H9 (cell line): Measurements from ENCODE around the gene SLC23A2. TPM values are rescaled to one million over a fixed set of nuclear protein-coding genes. Genes with fewer than 3 reads are reported as not detected.

Experiments used
- DNase-seq: peaks from one replicate; pipeline ENCODE4 v3.0.0-alpha.2; 2017
- H2AFZ ChIP-seq: one replicate; pipeline ENCODE4 v1.6.1; 2013; ENCODE audit warnings: mild to moderate bottlenecking, low read length, control low read depth, moderate library complexity
- H2AK5ac ChIP-seq: 2 replicates; pipeline ENCODE4 v1.6.1; 2013; ENCODE audit warnings: low read length, control low read depth, mixed read lengths; ENCODE audit not compliant: insufficient read length
- H2BK120ac ChIP-seq: one replicate; pipeline ENCODE4 v1.6.1; 2013; ENCODE audit warnings: low read depth, mild to moderate bottlenecking, low read length, control low read depth, inconsistent platforms; ENCODE audit not compliant: poor library complexity, severe bottlenecking
- H2BK12ac ChIP-seq: 2 replicates; pipeline ENCODE4 v1.6.1; 2013; ENCODE audit warnings: low read length, control low read depth, mixed read lengths, low read depth; ENCODE audit not compliant: insufficient read length
- H2BK15ac ChIP-seq: 2 replicates; pipeline ENCODE4 v1.6.1; 2013; ENCODE audit warnings: low read depth, low read length, control low read depth
- H2BK20ac ChIP-seq: one replicate; pipeline ENCODE4 v1.6.1; 2013; ENCODE audit warnings: low read depth, mild to moderate bottlenecking, low read length, control low read depth, inconsistent platforms; ENCODE audit not compliant: poor library complexity, severe bottlenecking
- H2BK5ac ChIP-seq: 2 replicates; pipeline ENCODE4 v1.6.1; 2013; ENCODE audit warnings: low read length, control low read depth, mixed read lengths; ENCODE audit not compliant: insufficient read length
- H3K14ac ChIP-seq: 2 replicates; pipeline ENCODE4 v1.6.1; 2013; ENCODE audit warnings: low read length, control low read depth; ENCODE audit not compliant: insufficient read depth
- H3K18ac ChIP-seq: 2 replicates; pipeline ENCODE4 v1.6.1; 2013; ENCODE audit warnings: low read depth, mild to moderate bottlenecking, mixed read lengths, low read length, control low read depth; ENCODE audit not compliant: insufficient read length
- H3K23ac ChIP-seq: 2 replicates; pipeline ENCODE4 v1.6.1; 2013; ENCODE audit warnings: low read length, control low read depth, mixed read lengths, low read depth; ENCODE audit not compliant: insufficient read length
- H3K23me2 ChIP-seq: 2 replicates; pipeline ENCODE4 v1.6.1; 2013; ENCODE audit warnings: low read depth, mild to moderate bottlenecking, mixed read lengths, low read length, control low read depth; ENCODE audit not compliant: insufficient read length, poor library complexity, severe bottlenecking
- H3K27ac ChIP-seq: 2 replicates; pipeline ENCODE4 v1.5.1; 2013; ENCODE audit warnings: low read length, control low read depth, mixed read lengths, low read depth; ENCODE audit not compliant: insufficient read length
- H3K27me3 ChIP-seq: 2 replicates; pipeline ENCODE4 v1.6.1; 2013; ENCODE audit warnings: low read length, control low read depth, inconsistent platforms; ENCODE audit not compliant: insufficient read depth
- H3K4ac ChIP-seq: 2 replicates; pipeline ENCODE4 v1.6.1; 2013; ENCODE audit warnings: low read depth, mild to moderate bottlenecking, control low read depth, inconsistent platforms, low read length, moderate library complexity
- H3K4me1 ChIP-seq: 2 replicates; pipeline ENCODE4 v1.6.1; 2013; ENCODE audit warnings: low read length, control low read depth, inconsistent platforms; ENCODE audit not compliant: insufficient read depth
- H3K4me2 ChIP-seq: 2 replicates; pipeline ENCODE4 v1.6.1; 2013; ENCODE audit warnings: low read length, control low read depth, mixed read lengths; ENCODE audit not compliant: insufficient read length, insufficient read depth
- H3K56ac ChIP-seq: 2 replicates; pipeline ENCODE4 v1.6.1; 2013; ENCODE audit warnings: low read depth, mild to moderate bottlenecking, mixed read lengths, low read length, control low read depth; ENCODE audit not compliant: insufficient read length
- H3K79me1 ChIP-seq: 2 replicates; pipeline ENCODE4 v1.6.1; 2013; ENCODE audit warnings: low read depth, mild to moderate bottlenecking, moderate library complexity, low read length, control low read depth, inconsistent platforms; ENCODE audit not compliant: insufficient read depth, poor library complexity, severe bottlenecking
- H3K79me2 ChIP-seq: 2 replicates; pipeline ENCODE4 v1.6.1; 2013; ENCODE audit warnings: low read length, control low read depth, inconsistent platforms; ENCODE audit not compliant: insufficient read depth
- H3K9ac ChIP-seq: 2 replicates; pipeline ENCODE4 v1.6.1; 2013; ENCODE audit warnings: low read length, control low read depth, mixed read lengths; ENCODE audit not compliant: insufficient read length; ENCODE audit errors: extremely low read depth
- H3K9me3 ChIP-seq: one replicate; pipeline ENCODE4 v1.6.1; 2013; ENCODE audit warnings: low read depth, low read length, inconsistent platforms; ENCODE audit not compliant: control insufficient read depth
- H3T11ph ChIP-seq: one replicate; pipeline ENCODE4 v1.6.1; 2013; ENCODE audit warnings: mild to moderate bottlenecking, low read length, control low read depth, inconsistent platforms
- H4K20me1 ChIP-seq: one replicate; pipeline ENCODE4 v1.6.1; 2013; ENCODE audit not compliant: control insufficient read depth, insufficient read length, insufficient read depth
- H4K5ac ChIP-seq: 2 replicates; pipeline ENCODE4 v1.6.1; 2013; ENCODE audit warnings: low read depth, mild to moderate bottlenecking, mixed read lengths, low read length, control low read depth; ENCODE audit not compliant: insufficient read length
- H4K8ac ChIP-seq: replicated peaks from 2 replicates; pipeline ENCODE4 v1.6.1; 2013; ENCODE audit warnings: low read length, control low read depth, mixed read lengths, low read depth; ENCODE audit not compliant: insufficient read length
- H4K91ac ChIP-seq: 2 replicates; pipeline ENCODE4 v1.6.1; 2013; ENCODE audit warnings: low read depth, mild to moderate bottlenecking, moderate library complexity, mixed read lengths, low read length, control low read depth; ENCODE audit not compliant: insufficient read length
- H3K27ac Mint-ChIP-seq, 3 experiments: 2 replicates in 2 of 3; 3 replicates in 1 of 3; pipeline ENCODE4 v1.8.0; 2020 to 2021; ENCODE audit warnings: mixed read lengths in 3 of 3, mild to moderate bottlenecking in 1 of 3, moderate library complexity in 1 of 3
- H3K27me3 Mint-ChIP-seq: 2 replicates; pipeline ENCODE4 v1.8.0; 2021; ENCODE audit warnings: low read depth, mild to moderate bottlenecking, moderate library complexity, mixed read lengths
- H3K36me3 Mint-ChIP-seq, 3 experiments: 2 replicates in 2 of 3; 3 replicates in 1 of 3; pipeline ENCODE4 v1.8.0; 2020 to 2021; ENCODE audit warnings: low read depth in 3 of 3, mixed read lengths in 3 of 3; ENCODE audit not compliant: insufficient read depth in 1 of 3
- H3K4me1 Mint-ChIP-seq, 2 experiments: 2 replicates each; pipeline ENCODE4 v1.8.0; 2020; ENCODE audit warnings: mixed read lengths in 2 of 2
- H3K4me3 Mint-ChIP-seq, 2 experiments: 2 replicates in 1 of 2; 3 replicates in 1 of 2; pipeline ENCODE4 v1.8.0; 2020 to 2021; ENCODE audit warnings: mild to moderate bottlenecking in 2 of 2, mixed read lengths in 2 of 2, moderate library complexity in 1 of 2
- H3K9me3 Mint-ChIP-seq, 2 experiments: 2 replicates in 1 of 2; 3 replicates in 1 of 2; pipeline ENCODE4 v1.8.0; 2020; ENCODE audit warnings: mild to moderate bottlenecking in 2 of 2, mixed read lengths in 2 of 2, moderate library complexity in 1 of 2
- CTCF ChIP-seq: fragments of 200-600 bp; sonication (generic); conservative IDR thresholded peaks from 3 replicates; pipeline ENCODE4 v1.8.0; 2021; ENCODE audit warnings: antibody characterized with exemption, mild to moderate bottlenecking
- WGBS: extraction: QIAGEN DNeasy Blood & Tissue Kit; methylation state at CpG from one replicate; pipeline ENCODE4 v1.1.7; 2013; ENCODE audit warnings: missing lambda C conversion rate, low lambda C conversion rate, mixed read lengths; ENCODE audit not compliant: insufficient read length; ENCODE audit errors: extremely low coverage; 5-methylcytosine and 5-hydroxymethylcytosine counted together
- total RNA-seq: library from RNA; stranded (reverse); gene quantifications from 2 replicates; pipeline ENCODE4 v1.2.1, GENCODE V29; 2021

Gene SLC23A2
- total RNA-seq, 1 experiment from 2014 or later = 16.5 TPM

- Histone ChIP-seq H2BK120ac (no peak overlapping the region), H2BK15ac (no peak overlapping the region), H3K18ac (no peak overlapping the region), H3K23ac (no peak overlapping the region), H4K8ac (no peak overlapping the region), H2BK5ac (no peak overlapping the region), H3K4ac (no peak overlapping the region), H2BK12ac (no peak overlapping the region), H3K56ac (no peak overlapping the region), H4K91ac (no peak overlapping the region), H4K5ac (no peak overlapping the region), H2AK5ac (no peak overlapping the region), H3K79me2 (no peaks in the 10 kb centered on the region), H3K27ac (no peak overlapping the region), H3K14ac (no peak overlapping the region), H3K9me3 (no peaks in the 10 kb centered on the region), H3K9ac (no peak overlapping the region), H3T11ph (no peak overlapping the region), H2BK20ac (no peak overlapping the region), H3K23me2 (no peaks in the 10 kb centered on the region), H4K20me1 (no peaks in the 10 kb centered on the region), H3K4me2 (no peak overlapping the region), H3K27me3 (no peaks in the 10 kb centered on the region), H3K79me1 (peaks cover 7% of the 10 kb centered on the region), H3K4me1 (no peaks in the 10 kb centered on the region), H2AFZ (no peak overlapping the region)
- no peaks in the 10 kb centered on the region for H3K27me3 Mint-ChIP-seq
- TF ChIP-seq CTCF = no peak
- H3K4me3 Mint-ChIP-seq = no peak overlapping the region
- no peaks in the 10 kb centered on the region for H3K9me3 Mint-ChIP-seq
- H3K36me3 Mint-ChIP-seq = peaks cover 7 to 19% (median 15%) of the 10 kb centered on the region in 3 experiments; a peak in 6 of 7 replicates
- no CpG with 5 or more reads among the region's 12 CpGs for WGBS
- peak overlapping the region in 1 of 3 experiments; percentile 90; a peak in 3 of 7 replicates for H3K27ac Mint-ChIP-seq
- DNase-seq = no peak
- peaks cover 0 to 4% of the 10 kb centered on the region in 2 experiments; a peak in 1 of 4 replicates for H3K4me1 Mint-ChIP-seq
These were observed 28.6 kb downstream of the SLC23A2 start for GRCh38 chr20:4972506-4973251.
